Parathyroid adenoma (tissue), 2 donors: Measurements from ENCODE around the gene TCF4.
A peak's percentile ranks its signal among the peaks of the same experiment; 100 is the strongest.

Source experiments
- H2AFZ ChIP-seq: fragments of 300-600 bp; sonication (generic); one replicate; pipeline ENCODE4 v1.7.0; 2017; ENCODE audit warnings: antibody characterized with exemption, mild to moderate bottlenecking
- H3K27ac ChIP-seq: fragments of 300-600 bp; sonication (generic); one replicate; pipeline ENCODE4 v1.7.0; 2017
- H3K27me3 ChIP-seq: fragments of 300-600 bp; sonication (generic); one replicate; pipeline ENCODE4 v1.7.0; 2017; ENCODE audit warnings: low read length; ENCODE audit not compliant: control insufficient read depth, insufficient read depth
- H3K36me3 ChIP-seq: fragments of 300-600 bp; sonication (generic); one replicate; pipeline ENCODE4 v1.7.0; 2017; ENCODE audit warnings: low read length; ENCODE audit not compliant: control insufficient read depth, insufficient read depth
- H3K4me1 ChIP-seq: fragments of 300-600 bp; sonication (generic); one replicate; pipeline ENCODE4 v1.7.0; 2017; ENCODE audit warnings: control low read depth
- H3K4me2 ChIP-seq: fragments of 300-600 bp; sonication (generic); one replicate; pipeline ENCODE4 v1.7.0; 2017; ENCODE audit warnings: low read length
- H3K4me3 ChIP-seq: fragments of 300-600 bp; sonication (generic); one replicate; pipeline ENCODE4 v1.7.0; 2017; ENCODE audit warnings: low read depth, low read length
- H3K79me2 ChIP-seq: fragments of 300-600 bp; sonication (generic); one replicate; pipeline ENCODE4 v1.7.0; 2017; ENCODE audit warnings: control low read depth
- H3K9ac ChIP-seq: fragments of 300-600 bp; sonication (generic); one replicate; pipeline ENCODE4 v1.7.0; 2017; ENCODE audit warnings: mild to moderate bottlenecking
- H3K9me3 ChIP-seq: fragments of 300-600 bp; sonication (generic); one replicate; pipeline ENCODE4 v1.7.0; 2017; ENCODE audit warnings: low read length; ENCODE audit not compliant: control insufficient read depth
- TF ChIP-seq, protein P1 (sequence below): fragments of 300-600 bp; sonication (generic); IDR thresholded peaks from one replicate; pipeline ENCODE4 v1.7.0; 2017; ENCODE audit warnings: antibody characterized with exemption, mild to moderate bottlenecking
- donor health status: primary hyperparathyroidism.

TCF4 gene

GRCh38 chr18:55584201-55584600, 3.8 kb downstream of the TCF4 start:
- Histone ChIP-seq H3K9me3 (no peaks in the 10 kb centered on the region), H3K4me1 (peaks cover 15% of the 10 kb centered on the region), H3K9ac (no peak overlapping the region), H3K27me3 (no peaks in the 10 kb centered on the region), H3K79me2 (no peaks in the 10 kb centered on the region), H3K4me3 (no peak overlapping the region), H3K36me3 (no peaks in the 10 kb centered on the region), H3K4me2 (no peak overlapping the region), H2AFZ (no peak overlapping the region), H3K27ac (no peak overlapping the region)
- TF ChIP-seq, protein P1, sequence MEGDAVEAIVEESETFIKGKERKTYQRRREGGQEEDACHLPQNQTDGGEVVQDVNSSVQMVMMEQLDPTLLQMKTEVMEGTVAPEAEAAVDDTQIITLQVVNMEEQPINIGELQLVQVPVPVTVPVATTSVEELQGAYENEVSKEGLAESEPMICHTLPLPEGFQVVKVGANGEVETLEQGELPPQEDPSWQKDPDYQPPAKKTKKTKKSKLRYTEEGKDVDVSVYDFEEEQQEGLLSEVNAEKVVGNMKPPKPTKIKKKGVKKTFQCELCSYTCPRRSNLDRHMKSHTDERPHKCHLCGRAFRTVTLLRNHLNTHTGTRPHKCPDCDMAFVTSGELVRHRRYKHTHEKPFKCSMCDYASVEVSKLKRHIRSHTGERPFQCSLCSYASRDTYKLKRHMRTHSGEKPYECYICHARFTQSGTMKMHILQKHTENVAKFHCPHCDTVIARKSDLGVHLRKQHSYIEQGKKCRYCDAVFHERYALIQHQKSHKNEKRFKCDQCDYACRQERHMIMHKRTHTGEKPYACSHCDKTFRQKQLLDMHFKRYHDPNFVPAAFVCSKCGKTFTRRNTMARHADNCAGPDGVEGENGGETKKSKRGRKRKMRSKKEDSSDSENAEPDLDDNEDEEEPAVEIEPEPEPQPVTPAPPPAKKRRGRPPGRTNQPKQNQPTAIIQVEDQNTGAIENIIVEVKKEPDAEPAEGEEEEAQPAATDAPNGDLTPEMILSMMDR: no peak

GRCh38 chr18:55582325-55582724, 5.7 kb downstream of the TCF4 start:
- Histone ChIP-seq H3K27me3 (no peaks in the 10 kb centered on the region), H3K4me1 (peaks cover 15% of the 10 kb centered on the region), H3K4me3 (no peak overlapping the region), H3K79me2 (no peaks in the 10 kb centered on the region), H3K9ac (no peak overlapping the region), H3K9me3 (no peaks in the 10 kb centered on the region), H2AFZ (peak overlapping the region; percentile 33), H3K4me2 (no peak overlapping the region), H3K27ac (peak overlapping the region; percentile 47), H3K36me3 (no peaks in the 10 kb centered on the region)
- TF ChIP-seq, protein P1: no peak

DNA sequence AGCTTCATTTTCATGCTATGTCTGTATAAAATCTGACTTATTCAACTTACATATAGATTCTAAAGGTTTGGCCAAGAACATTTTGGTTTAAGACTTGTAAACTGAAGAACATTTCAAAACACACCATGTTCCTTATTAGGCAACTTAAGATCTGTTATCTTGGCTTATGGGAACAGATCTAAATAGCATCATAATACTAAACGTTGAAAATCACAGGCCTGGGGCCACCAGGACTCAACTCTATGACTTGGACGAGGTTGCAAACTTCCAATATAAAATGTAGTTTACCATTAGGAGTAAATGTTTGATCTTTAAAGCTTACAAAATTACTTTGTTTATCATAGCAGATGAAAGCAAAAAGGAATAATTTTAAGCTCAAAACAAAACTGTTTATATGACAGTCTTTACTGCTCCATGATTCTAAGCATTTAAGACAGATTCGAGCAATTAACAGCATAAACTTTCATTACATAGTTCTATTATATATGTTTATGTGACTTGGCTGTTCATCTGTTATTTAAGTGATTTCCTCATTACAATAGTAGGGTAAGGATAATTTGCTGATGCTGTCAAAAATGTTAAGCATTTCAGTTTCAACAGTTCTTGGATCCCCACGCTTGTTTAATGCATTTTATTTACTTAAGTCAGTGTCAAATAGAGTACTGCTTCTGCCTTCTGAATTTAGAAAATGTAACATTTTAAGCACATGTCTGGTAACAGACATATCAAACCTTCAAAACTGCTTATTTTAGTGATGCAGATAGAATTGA, 8.3 kb downstream of the TCF4 start:
- H2AFZ ChIP-seq: peak overlapping the region; percentile 9
- H3K4me1 ChIP-seq: peaks cover 7% of the 10 kb centered on the region
- no peak overlapping the region for H3K4me2 ChIP-seq
- TF ChIP-seq, protein P1: no peak
- no peak overlapping the region for H3K4me3 ChIP-seq
- H3K36me3 ChIP-seq: no peaks in the 10 kb centered on the region
- H3K27me3 ChIP-seq: no peaks in the 10 kb centered on the region
- no peaks in the 10 kb centered on the region for H3K9me3 ChIP-seq
- H3K9ac ChIP-seq: no peak overlapping the region
- no peak overlapping the region for H3K27ac ChIP-seq
- no peaks in the 10 kb centered on the region for H3K79me2 ChIP-seq

- Histone ChIP-seq H3K9ac (no peak overlapping the region), H3K4me2 (no peak overlapping the region), H3K36me3 (no peaks in the 10 kb centered on the region), H2AFZ (peak overlapping the region; percentile 2), H3K4me3 (no peak overlapping the region), H3K9me3 (no peaks in the 10 kb centered on the region), H3K79me2 (no peaks in the 10 kb centered on the region), H3K27ac (no peak overlapping the region), H3K4me1 (peaks cover 7% of the 10 kb centered on the region), H3K27me3 (no peaks in the 10 kb centered on the region)
- TF ChIP-seq, protein P1: peak; percentile 34
Measured at GRCh38 chr18:55577812-55578539, 10.0 kb downstream of the TCF4 start.
